ENCODE measurements around the gene FETUB. TPM values are rescaled to one million over a fixed set of nuclear protein-coding genes. Genes with fewer than 3 reads are reported as not detected.
"Not testable (repeated sequence)": the region's sequence is repeated elsewhere in the genome, so short reads cannot be mapped to it uniquely, and the experiment has no call there.

FETUB gene
- polyA plus RNA-seq, 2 donors = 3.3 to 5.0 TPM

DNA sequence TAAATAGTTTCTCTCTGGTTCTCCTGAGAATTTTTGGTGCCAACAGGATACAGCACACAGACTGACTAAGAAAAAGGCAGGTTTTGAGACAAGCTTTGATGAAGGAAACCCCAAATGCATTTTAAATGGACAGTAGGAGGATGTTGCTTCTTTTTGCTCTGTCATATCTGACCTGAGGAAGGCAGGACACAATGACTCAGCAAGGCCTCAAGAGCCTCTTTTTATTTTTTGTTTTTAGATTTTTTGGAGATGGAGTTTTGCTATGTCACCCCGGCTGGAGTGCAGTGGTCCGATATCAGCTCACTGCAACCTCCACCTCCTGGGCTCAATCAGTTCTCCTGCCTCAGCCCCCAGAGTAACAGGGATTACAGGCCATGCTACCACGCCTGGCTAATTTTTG lies 60.1 kb downstream of the FETUB start:
- no peaks in the 10 kb centered on the region for H3K9me3 ChIP-seq (ENCODE audit: control insufficient read depth in 2 of 2, insufficient read depth in 1 of 2, low read depth in 1 of 2, low read length in 1 of 2)
- H3K36me3 ChIP-seq (ENCODE audit: control insufficient read depth in 2 of 2, insufficient read depth in 2 of 2, low read length in 1 of 2) = no peaks in the 10 kb centered on the region
- no peaks in the 10 kb centered on the region for H3K4me1 ChIP-seq (ENCODE audit: control insufficient read depth in 2 of 2, insufficient read depth in 2 of 2, low read length in 1 of 2)
- no peaks in the 10 kb centered on the region for H3K27me3 ChIP-seq (ENCODE audit: control insufficient read depth in 1 of 2, insufficient read depth in 2 of 2, low read length in 2 of 2)
- H3K27ac ChIP-seq (ENCODE audit: low read depth in 2 of 2, low read length in 1 of 2) = no peak overlapping the region
- no peak overlapping the region for H3K4me3 ChIP-seq (ENCODE audit: low read depth in 1 of 2, low read length in 2 of 2)
- WGBS, 2 donors = 87 to 88% methylated on average over 3 of the region's 3 CpGs

DNA sequence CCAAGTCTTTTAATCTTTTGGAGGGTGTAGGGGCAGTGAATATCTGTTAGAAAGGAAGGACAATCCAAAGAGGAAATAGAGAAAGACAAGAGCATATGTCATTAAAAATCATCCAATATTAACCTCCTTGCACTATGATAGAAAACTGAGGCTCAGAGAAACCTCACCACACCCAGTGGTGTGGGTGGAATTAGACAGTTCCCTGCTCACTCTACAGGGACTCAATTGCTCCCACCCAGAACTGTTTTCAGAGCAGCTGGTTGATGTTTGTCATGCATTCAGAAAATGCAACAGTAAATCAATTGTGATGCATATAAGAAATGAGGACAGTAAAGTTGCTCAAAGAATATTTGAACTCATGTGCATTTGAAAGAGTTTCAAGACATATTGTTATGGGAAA lies 62.3 kb downstream of the FETUB start:
- not testable (repeated sequence) for H3K4me3 ChIP-seq (ENCODE audit: low read depth in 1 of 2, low read length in 2 of 2); H3K27me3 ChIP-seq (ENCODE audit: control insufficient read depth in 1 of 2, insufficient read depth in 2 of 2, low read length in 2 of 2); H3K9me3 ChIP-seq (ENCODE audit: control insufficient read depth in 2 of 2, insufficient read depth in 1 of 2, low read depth in 1 of 2, low read length in 1 of 2); H3K4me1 ChIP-seq (ENCODE audit: control insufficient read depth in 2 of 2, insufficient read depth in 2 of 2, low read length in 1 of 2); H3K27ac ChIP-seq (ENCODE audit: low read depth in 2 of 2, low read length in 1 of 2); H3K36me3 ChIP-seq (ENCODE audit: control insufficient read depth in 2 of 2, insufficient read depth in 2 of 2, low read length in 1 of 2)

Other genes with a start within 250 kb of the FETUB start
- 1 to 10 TPM; 1.4 to 5.0 TPM for gene CRYGS, start 96.0 kb upstream of the FETUB start, polyA plus RNA-seq
- 1 to 10 TPM; 2.7 to 4.4 TPM for gene TBCCD1, start 73.1 kb upstream of the FETUB start, polyA plus RNA-seq
- gene DNAJB11, start 69.7 kb upstream of the FETUB start, polyA plus RNA-seq = 10 to 100 TPM; 30.7 to 43.4 TPM
- gene AHSG, start 27.3 kb upstream of the FETUB start, polyA plus RNA-seq = under 1 TPM; 0.06 TPM
- under 1 TPM in 1 of 2 donors, not detected in 1; 0.05 TPM for gene HRG, start 25.6 kb downstream of the FETUB start, polyA plus RNA-seq
- not detected for gene KNG1, start 77.0 kb downstream of the FETUB start, polyA plus RNA-seq
- 100 to 1,000 TPM; 184 to 241 TPM for gene EIF4A2, start 143.2 kb downstream of the FETUB start, polyA plus RNA-seq
- 10 to 100 TPM; 17.8 to 18.8 TPM for gene RFC4, start 166.1 kb downstream of the FETUB start, polyA plus RNA-seq
- under 1 TPM; 0.04 to 0.20 TPM for gene ADIPOQ, start 202.3 kb downstream of the FETUB start, polyA plus RNA-seq